PFSK-1 (cell line): ENCODE data around the gene PICALM.

Experiments used
- FOXP2 ChIP-seq: optimal IDR thresholded peaks from 2 replicates; pipeline ENCODE3; 2011; ENCODE audit warnings: borderline replicate concordance, control low read depth, inconsistent platforms; ENCODE audit not compliant: insufficient read depth; ENCODE audit errors: extremely low read length, extremely low read depth
- POLR2AphosphoS5 ChIP-seq: IDR thresholded peaks from 2 replicates; pipeline ENCODE4 v1.6.1; 2012; ENCODE audit warnings: low read depth, mild to moderate bottlenecking, control low read depth, low read length, moderate library complexity
- REST ChIP-seq, 2 experiments: IDR thresholded peaks; 2 replicates each; pipeline versions ENCODE4 v1.6.1 to v1.8.0; 2011 to 2012; ENCODE audit warnings: low read depth in 2 of 2, low read length in 2 of 2, control low read depth in 1 of 2, inconsistent platforms in 1 of 2, mild to moderate bottlenecking in 1 of 2, moderate library complexity in 1 of 2; ENCODE audit not compliant: insufficient read depth in 1 of 2
- SIN3A ChIP-seq: IDR thresholded peaks from 2 replicates; pipeline ENCODE4 v1.6.1; 2012; ENCODE audit warnings: mild to moderate bottlenecking, low read length, moderate library complexity, borderline replicate concordance; ENCODE audit not compliant: insufficient read depth
- TAF1 ChIP-seq: IDR thresholded peaks from 2 replicates; pipeline ENCODE4 v1.6.1; 2012; ENCODE audit warnings: low read length, control low read depth, borderline replicate concordance; ENCODE audit not compliant: insufficient read depth

The PICALM gene

GRCh38 chr11:85914425-85914824 lies 154.5 kb downstream of the PICALM start:
- TF ChIP-seq FOXP2 (no peak), POLR2AphosphoS5 (no peak)

GRCh38 chr11:85913513-85913912 lies 155.4 kb downstream of the PICALM start:
- TF ChIP-seq POLR2AphosphoS5, result no peak
- TF ChIP-seq SIN3A, result no peak
- TF ChIP-seq REST (IDR thresholded peaks at IDR 0.05; ENCODE audit: insufficient read depth in 1 of 2, low read depth in 2 of 2, low read length in 2 of 2), result no peak
- no peak for TF ChIP-seq TAF1
- TF ChIP-seq FOXP2, result no peak

- no peak for TF ChIP-seq FOXP2
- no peak for TF ChIP-seq POLR2AphosphoS5
- no peak for TF ChIP-seq SIN3A
- TF ChIP-seq TAF1, result no peak
- no peak for TF ChIP-seq REST (IDR thresholded peaks at IDR 0.05; ENCODE audit: insufficient read depth in 1 of 2, low read depth in 2 of 2, low read length in 2 of 2)
Measured at GRCh38 chr11:85912414-85912813, 156.5 kb downstream of the PICALM start.
